Measurements from ENCODE around the gene LIN7A. TPM values are rescaled to one million over a fixed set of nuclear protein-coding genes. Genes with fewer than 3 reads are reported as not detected.

The LIN7A gene
- total and polyA plus RNA-seq, 11 donors = 7.5 to 21.6 (median 14.6) TPM

- intact Hi-C loops (cut with DNase I) = no loop called here
- no peaks in the 10 kb centered on the region for H3K4me1 ChIP-seq
- no peaks in the 10 kb centered on the region for H3K27me3 ChIP-seq
- H3K27ac ChIP-seq = no peak overlapping the region
- H3K36me3 ChIP-seq = no peaks in the 10 kb centered on the region
- H3K4me3 ChIP-seq = no peak overlapping the region
- 45 to 56% (median 49%) methylated on average over 5 of the region's 5 CpGs for WGBS, 4 donors
- DNase-seq = no peak
- TF ChIP-seq POLR2A (IDR thresholded peaks at IDR 0.05) (no peak), CTCF (IDR thresholded peaks at IDR 0.05) (no peak)
- no peak for ATAC-seq
- no peaks in the 10 kb centered on the region for H3K9me3 ChIP-seq
These were observed 17.3 kb upstream of the LIN7A start for GRCh38 chr12:80954857-80955520.

- TF ChIP-seq POLR2A (IDR thresholded peaks at IDR 0.05) (no peak), CTCF (IDR thresholded peaks at IDR 0.05) (no peak)
- DNase-seq (no peak), ATAC-seq (no peak)
- intact Hi-C loops (cut with DNase I) = no loop called here
- H3K9me3 ChIP-seq = no peaks in the 10 kb centered on the region
- no peak overlapping the region for H3K4me3 ChIP-seq
- H3K4me1 ChIP-seq = peaks cover 0 to 4% (median 0%) of the 10 kb centered on the region in 12 donors
- H3K27ac ChIP-seq = no peak overlapping the region
- H3K27me3 ChIP-seq = no peaks in the 10 kb centered on the region
- no peaks in the 10 kb centered on the region for H3K36me3 ChIP-seq
These were observed 14.7 kb upstream of the LIN7A start for GRCh38 chr12:80952443-80952842.

- no peaks in the 10 kb centered on the region for H3K27me3 ChIP-seq
- H3K36me3 ChIP-seq = no peaks in the 10 kb centered on the region
- peak in 9 of 12 donors; percentile 12 to 47 (median 36) for TF ChIP-seq CTCF (IDR thresholded peaks at IDR 0.05)
- no peak for TF ChIP-seq POLR2A (IDR thresholded peaks at IDR 0.05)
- H3K4me3 ChIP-seq = no peak overlapping the region
- intact Hi-C loops (cut with DNase I) = loop anchor here in 5 of 10 donors (5.0 to 10.0 kb wide), 5 partner anchors 109 to 534 kb away; no protein-coding TSS in a partner anchor
- no peaks in the 10 kb centered on the region for H3K9me3 ChIP-seq
- H3K27ac ChIP-seq = no peak overlapping the region
- DNase-seq (no peak), ATAC-seq (no peak)
- 43 to 50% (median 48%) methylated on average over 3 of the region's 3 CpGs for WGBS, 4 donors
- peaks cover 0 to 4% (median 0%) of the 10 kb centered on the region in 12 donors for H3K4me1 ChIP-seq
These were observed 8.9 kb upstream of the LIN7A start for GRCh38 chr12:80946591-80946990.

GRCh38 chr12:80943338-80943737 is 5.6 kb upstream of the LIN7A start:
- TF ChIP-seq CTCF (IDR thresholded peaks at IDR 0.05) = no peak
- TF ChIP-seq POLR2A (IDR thresholded peaks at IDR 0.05) = no peak
- no peak overlapping the region for H3K27ac ChIP-seq
- DNase-seq = no peak
- H3K9me3 ChIP-seq = no peaks in the 10 kb centered on the region
- H3K4me3 ChIP-seq = no peak overlapping the region
- peaks cover 0 to 11% (median 2%) of the 10 kb centered on the region in 12 donors for H3K4me1 ChIP-seq
- intact Hi-C loops (cut with DNase I) = loop anchor here in 3 of 10 donors (10.0 kb wide), 2 partner anchors 169 to 469 kb away; no protein-coding TSS in a partner anchor
- no peaks in the 10 kb centered on the region for H3K27me3 ChIP-seq
- no peak for ATAC-seq
- no peaks in the 10 kb centered on the region for H3K36me3 ChIP-seq

Measured in heart left ventricle (tissue), 16 donors.